ENCODE measurements around the gene ARID1B. TPM values are rescaled to one million over a fixed set of nuclear protein-coding genes. Genes with fewer than 3 reads are reported as not detected.

Gene ARID1B
- total and polyA plus RNA-seq, 9 of the 15 experiments (the other 6 are each of a cell fraction or from before 2014, with no cell fraction given): 12.5 to 50.5 (median 25.8) TPM

- no peak for TF ChIP-seq ZNF318 (IDR thresholded peaks at IDR 0.05; ENCODE audit: borderline replicate concordance in 1 of 2, low read depth in 1 of 2)
- no peak for TF ChIP-seq SOX6 (IDR thresholded peaks at IDR 0.05)
- TF ChIP-seq SIN3A (IDR thresholded peaks at IDR 0.05; ENCODE audit: borderline replicate concordance in 2 of 2, control insufficient read depth in 1 of 2, low read depth in 2 of 2, low read length in 2 of 2): no peak
- no peak for TF ChIP-seq TCF15 (CRISPR knock-in tag; IDR thresholded peaks at IDR 0.05)
- TF ChIP-seq RBBP5 (IDR thresholded peaks at IDR 0.05; ENCODE audit: borderline replicate concordance, insufficient read depth, low read length, poor library complexity, severe bottlenecking): no peak
- no peak for TF ChIP-seq TRIM25 (IDR thresholded peaks at IDR 0.05; ENCODE audit: borderline replicate concordance)
- TF ChIP-seq HDAC8 (tag; IDR thresholded peaks at IDR 0.05): no peak
- no peak for TF ChIP-seq TFAM (CRISPR knock-in tag; conservative IDR thresholded peaks at IDR 0.05)
Observed at GRCh38 chr6:157093536-157093935, 316.4 kb downstream of the ARID1B start (continued).
